ENCODE results near the gene EEPD1.

EEPD1 gene

DNA sequence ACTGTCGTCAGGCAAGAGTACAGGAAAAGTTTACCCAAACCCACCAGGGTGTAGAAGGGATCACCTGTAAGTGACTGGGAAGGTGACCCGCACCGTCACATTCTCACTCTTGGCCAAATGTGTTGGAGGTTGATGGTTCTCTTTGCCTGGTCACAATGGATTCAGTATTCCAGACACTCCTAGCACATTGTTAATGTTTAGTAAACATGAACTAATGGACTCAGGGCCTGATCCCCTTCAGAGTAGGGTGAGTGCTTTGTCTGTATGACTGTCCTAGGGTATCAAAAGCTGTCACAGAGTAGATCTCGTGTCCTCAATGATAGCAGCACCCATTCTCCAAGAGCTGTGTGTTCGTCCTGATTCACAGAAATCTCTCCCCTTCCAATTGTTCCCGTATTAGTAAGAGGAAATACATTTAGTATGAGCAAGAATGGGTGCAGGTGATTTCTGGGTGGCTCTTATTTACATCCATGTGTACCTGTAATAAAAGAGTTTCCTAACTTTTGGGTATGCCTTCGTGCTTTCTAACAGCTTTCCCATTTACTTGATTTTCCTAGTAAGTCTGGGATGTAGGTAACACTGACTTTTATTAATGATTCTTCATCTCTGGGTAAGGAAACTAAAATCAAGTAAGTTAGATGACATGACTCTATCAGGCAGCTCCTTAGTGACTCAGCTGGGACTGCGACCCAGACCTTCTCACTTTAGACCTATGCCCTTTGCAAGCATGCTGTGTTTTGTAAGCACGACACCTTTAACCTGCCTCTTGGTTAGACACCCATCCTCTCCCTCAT, 4.7 kb downstream of the EEPD1 start:
- no peak for DNase-seq

GRCh38 chr7:36158321-36158605, 5.2 kb downstream of the EEPD1 start:
- no peak for DNase-seq

DNA sequence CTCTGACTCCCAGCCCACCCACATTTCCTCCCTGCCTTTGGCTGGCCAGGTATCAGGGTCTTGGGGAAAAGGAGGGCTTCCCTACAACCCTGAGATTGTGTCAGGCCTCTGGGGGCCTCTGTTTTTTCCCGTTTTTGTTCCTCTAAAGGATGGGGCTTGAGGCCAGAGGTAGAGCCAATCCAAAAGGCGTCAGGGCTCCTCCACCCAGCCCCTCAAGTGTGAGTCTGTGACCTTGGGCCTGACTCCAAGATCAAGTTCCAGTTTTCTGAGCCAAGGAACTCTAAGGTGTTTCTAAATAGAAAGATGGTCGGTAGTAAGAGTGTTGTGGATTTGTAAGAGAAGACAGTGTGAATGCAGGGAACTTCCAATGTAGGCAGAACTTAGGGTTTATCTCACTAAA, 6.6 kb downstream of the EEPD1 start:
- DNase-seq: no peak

DNA sequence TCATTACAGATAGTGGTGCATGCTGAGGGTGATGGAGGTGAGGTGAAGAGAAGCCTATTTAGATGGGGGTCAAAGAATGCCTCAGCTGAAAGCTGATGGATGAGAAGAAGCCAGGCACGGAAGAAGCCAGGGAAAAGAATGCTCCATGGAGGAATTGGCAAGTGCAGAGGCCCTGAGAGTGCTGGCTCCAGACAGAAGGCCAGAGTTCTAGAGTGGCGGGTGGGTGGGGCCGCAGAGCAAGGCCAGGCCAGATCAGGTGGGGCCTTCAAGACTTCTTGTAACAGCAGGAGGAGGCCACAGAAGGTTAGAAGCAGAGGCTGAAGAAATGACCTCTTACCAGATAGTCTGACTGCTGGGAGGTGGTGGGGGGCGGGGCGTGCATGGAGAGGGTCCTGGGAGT, 7.3 kb downstream of the EEPD1 start:
- no peak for DNase-seq

GRCh38 chr7:36161996-36162395, 8.9 kb downstream of the EEPD1 start:
- DNase-seq: no peak

DNA sequence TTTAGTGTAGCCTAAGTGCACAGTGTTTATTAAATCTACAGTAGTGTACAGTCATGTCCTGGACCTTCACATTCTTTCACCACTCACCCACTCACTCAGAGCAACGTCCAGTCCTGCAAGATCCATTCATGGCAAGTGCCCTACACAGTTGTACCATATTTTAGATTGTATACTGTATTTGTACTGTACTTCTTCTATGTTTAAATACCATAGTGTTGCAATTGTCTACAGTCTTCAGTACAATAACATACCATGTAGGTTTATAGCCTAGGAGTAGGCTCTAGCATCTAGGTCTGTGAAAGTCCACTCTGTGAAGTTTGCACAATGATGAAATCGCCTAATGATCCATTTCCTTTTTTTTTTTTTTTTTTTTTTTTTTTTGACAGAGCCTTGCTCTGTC, 12.0 kb downstream of the EEPD1 start:
- DNase-seq: no peak

DNA sequence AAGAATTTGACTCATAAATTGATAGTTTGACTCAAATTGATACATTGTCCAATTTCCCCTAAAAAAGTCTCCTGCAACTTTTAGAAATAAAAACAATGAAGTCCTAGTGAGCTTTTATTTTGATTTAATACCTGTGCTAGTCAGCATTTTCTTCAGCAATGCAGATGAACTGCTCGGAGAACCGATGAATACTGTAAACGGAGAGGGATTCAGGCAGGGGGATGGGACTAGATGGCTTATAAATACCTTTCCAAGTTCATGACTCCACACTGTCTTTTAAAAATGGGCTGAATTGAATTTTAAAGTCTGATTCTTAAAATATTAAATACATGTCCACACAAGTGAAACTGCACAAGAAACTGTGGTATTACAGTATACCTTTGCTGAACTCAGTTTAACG, 12.7 kb downstream of the EEPD1 start:
- DNase-seq: no peak

GRCh38 chr7:36167403-36168050, 14.5 kb downstream of the EEPD1 start:
- no peak for DNase-seq

- DNase-seq: no peak
Measured at GRCh38 chr7:36171503-36171902, 18.4 kb downstream of the EEPD1 start.

DNA sequence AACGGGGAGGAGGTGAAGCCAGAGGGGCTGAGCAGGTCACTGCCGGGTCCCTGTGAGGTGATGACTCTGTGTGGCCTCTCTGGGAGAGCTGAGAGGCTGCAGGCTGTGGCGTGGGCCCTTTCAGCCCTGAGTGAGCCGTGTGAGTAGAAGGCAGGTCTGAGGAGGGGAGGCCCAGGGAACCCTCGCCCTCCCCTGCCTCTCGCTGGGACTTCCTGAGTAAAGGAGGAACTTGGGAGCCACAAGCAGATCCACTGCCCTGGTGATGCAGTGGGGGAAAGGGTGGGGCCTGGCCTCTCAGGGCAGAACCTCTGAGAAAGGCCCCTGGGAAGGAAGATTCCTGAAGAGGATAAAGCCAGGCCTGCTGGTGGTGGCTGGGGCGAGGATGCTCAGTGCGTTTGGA, 22.8 kb downstream of the EEPD1 start:
- DNase-seq: no peak

- DNase-seq: no peak
Measured at GRCh38 chr7:36176697-36177096, 23.6 kb downstream of the EEPD1 start.

DNA sequence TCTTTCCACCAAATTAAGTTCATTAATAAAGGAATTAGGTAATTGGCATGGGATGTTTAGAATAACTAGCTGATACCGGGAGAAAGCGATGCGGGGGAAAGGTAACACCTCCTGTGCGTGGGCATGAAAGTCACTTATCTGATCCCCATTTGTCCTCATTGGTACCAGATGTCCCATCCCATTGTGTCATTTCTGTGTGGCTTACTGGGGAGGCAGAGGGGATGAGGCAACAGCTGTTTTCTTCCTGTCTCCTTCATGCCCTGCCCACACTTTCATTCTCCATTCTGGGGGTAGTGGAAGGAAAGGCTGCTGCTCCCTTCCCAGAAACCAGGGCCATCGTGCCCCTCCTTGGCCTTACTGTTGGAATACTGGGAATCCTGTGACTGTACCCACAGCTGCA, 27.1 kb downstream of the EEPD1 start:
- DNase-seq: no peak

- DNase-seq: no peak
Measured at GRCh38 chr7:36181668-36182067, 28.6 kb downstream of the EEPD1 start.

GRCh38 chr7:36182854-36183604, 30.0 kb downstream of the EEPD1 start:
- DNase-seq: no peak

- DNase-seq: no peak
Measured at GRCh38 chr7:36185092-36185491, 32.0 kb downstream of the EEPD1 start.

DNA sequence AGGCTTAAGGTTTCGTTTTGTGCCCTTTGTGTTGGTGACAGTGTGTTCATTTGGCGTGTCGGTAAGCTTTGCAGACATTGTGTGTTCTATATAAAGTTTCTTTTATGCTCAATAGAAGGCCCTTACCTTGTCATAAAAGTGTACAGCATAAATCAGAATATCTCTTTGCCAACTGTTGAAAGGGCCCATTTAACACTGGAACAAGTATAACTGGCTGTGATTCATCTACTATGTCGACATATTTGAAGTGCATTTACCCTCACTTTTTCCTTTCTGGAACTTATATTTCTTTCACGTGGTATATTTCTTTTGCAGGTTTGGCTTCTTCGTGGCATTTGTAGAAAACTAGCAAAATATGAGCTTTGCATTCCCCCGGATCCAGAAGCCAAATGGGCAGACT, 32.7 kb downstream of the EEPD1 start:
- DNase-seq: no peak

- DNase-seq: no peak
Measured at GRCh38 chr7:36186359-36187121, 33.5 kb downstream of the EEPD1 start.

DNA sequence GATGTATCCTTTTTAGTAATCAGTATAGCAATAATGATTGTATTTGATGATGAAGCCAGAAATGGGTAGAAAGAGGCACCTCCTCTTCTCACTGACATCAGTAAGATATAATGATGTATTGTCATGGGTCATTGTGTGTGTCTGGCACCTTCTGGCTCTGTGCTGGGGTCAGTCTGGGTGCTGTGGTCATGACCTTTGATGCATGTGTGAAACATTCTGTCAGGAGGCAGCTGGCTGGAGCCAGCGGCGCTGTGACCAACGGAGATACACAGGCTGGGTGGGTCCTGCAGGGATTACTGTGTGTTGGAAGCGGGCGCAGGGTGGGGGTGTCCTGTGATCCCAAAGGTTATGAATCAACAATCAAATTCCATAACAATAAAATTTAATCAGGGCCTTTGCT, 35.2 kb downstream of the EEPD1 start:
- DNase-seq: no peak

DNA sequence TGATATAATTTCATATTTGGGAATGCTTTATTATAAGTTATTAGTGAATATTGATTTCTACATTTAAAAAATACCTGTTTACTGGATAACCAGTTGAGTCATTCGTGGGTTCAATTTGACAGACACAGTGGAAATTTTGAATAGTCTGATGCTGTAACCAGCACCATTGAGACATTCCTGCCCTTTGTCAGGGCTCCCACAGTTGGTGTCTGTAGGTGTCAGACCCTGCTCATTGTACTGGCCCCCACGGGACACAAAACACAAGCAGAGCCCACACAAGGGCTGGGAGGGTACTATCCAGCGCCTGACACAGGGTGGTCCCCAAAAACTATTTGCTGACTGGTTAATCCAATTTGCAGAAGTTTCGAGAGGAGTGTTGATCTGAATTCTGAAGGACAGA, 35.9 kb downstream of the EEPD1 start:
- no peak for DNase-seq

DNA sequence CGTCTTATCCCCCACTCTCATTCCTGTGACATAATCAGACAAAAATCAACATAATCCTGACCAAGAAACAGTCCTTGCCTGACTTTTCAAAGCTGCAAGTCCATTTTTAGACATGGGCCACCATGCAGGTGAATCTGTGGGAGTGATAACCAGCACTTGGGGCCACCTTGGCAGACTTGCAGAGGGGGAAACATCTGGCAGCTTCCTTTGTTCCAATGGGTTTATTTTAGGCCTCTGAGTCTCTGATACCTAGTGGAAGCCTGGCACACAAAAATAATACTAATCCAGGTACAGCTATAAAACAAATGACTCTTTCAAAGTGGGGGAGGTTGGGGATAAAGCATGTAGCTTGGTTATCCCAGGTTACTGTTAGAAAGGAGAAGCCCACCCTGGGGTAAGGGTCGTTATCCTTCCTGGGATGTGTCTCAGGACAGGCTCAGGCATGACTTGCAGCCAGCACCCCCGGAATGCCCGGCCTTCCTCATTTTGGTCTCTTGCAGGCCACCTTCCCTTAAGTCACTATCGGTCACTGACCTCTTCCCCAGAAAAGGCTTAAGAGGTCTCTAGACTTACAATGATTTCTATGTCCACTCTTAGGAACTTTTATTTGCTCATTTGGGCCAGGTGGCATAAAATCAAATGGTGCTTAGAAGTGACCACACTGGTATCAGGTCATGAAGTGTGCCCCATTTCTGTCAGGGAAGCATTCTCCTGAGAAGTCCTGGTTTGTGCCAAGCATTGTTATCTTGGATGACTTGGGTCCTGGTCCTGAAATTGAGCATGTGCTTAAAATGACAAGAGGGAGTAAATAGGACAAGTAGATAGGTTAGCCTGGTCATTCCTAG, 37.6 kb downstream of the EEPD1 start:
- DNase-seq: no peak

- no peak for DNase-seq
Measured at GRCh38 chr7:36191292-36191920, 38.4 kb downstream of the EEPD1 start.

Measured in NCI-H774 (cell line).